HCT116 (cell line): ENCODE measurements around the gene LHX3. TPM values are rescaled to one million over a fixed set of nuclear protein-coding genes. Genes with fewer than 3 reads are reported as not detected.

Experiments used
- ATAC-seq: fragments of 200-7000 bp; cut with Tn5 transposase; 2 replicates; pipeline ENCODE4 v1.9.1; 2020; ENCODE audit warnings: mild to moderate bottlenecking, moderate library complexity
- BruUV-seq: library from RNA; stranded (reverse); fragments of 400-500 nt; replicated peaks from 2 replicates; lab custom pipeline; 2021; lab: Mats Ljungman, UMichigan
- CTCF ChIA-PET: fragments of 300-600 bp; sonication (Branson Sonifier 250); formaldehyde crosslinking; loops from one replicate; lab custom pipeline; 2021; ENCODE audit warnings: antibody characterized with exemption; lab: Charles Lee
- POLR2A ChIA-PET: fragments of 300-600, 350-600 bp; sonication (Branson Sonifier 250); formaldehyde crosslinking; loops from one replicate; lab custom pipeline; 2021; ENCODE audit warnings: antibody characterized with exemption; lab: Charles Lee
- RAD21 ChIA-PET, 2 experiments: fragments of 300-600 bp; sonication (Branson Sonifier 250); formaldehyde crosslinking; loops; one replicate each; lab custom pipeline; 2023; ENCODE audit warnings: low total read pairs in 2 of 2; ENCODE audit not compliant: uncharacterized antibody in 2 of 2, unreplicated experiment in 2 of 2, low non-redundant PET in 1 of 2; lab: Charles Lee
- DNase-seq: peaks from one replicate; pipeline ENCODE4 v3.0.0-alpha.2; 2010; ENCODE audit warnings: low read depth, low spot score
- H2AFZ ChIP-seq: fragments of 200-600 bp; shearing (Covaris generic), sonication (generic); 2 replicates; pipeline ENCODE4 v1.6.1; 2017; ENCODE audit warnings: low read depth, mixed run types, mixed read lengths, antibody characterized with exemption, low read length; ENCODE audit not compliant: poor library complexity, severe bottlenecking
- H3K27ac ChIP-seq: 2 replicates; pipeline ENCODE4 v1.5.1; 2012; ENCODE audit warnings: low read depth, low read length
- H3K27me3 ChIP-seq: fragments of 200-600 bp; sonication (generic); 2 replicates; pipeline ENCODE4 v1.6.1; 2016; ENCODE audit warnings: mixed run types, low read length, mixed read lengths; ENCODE audit not compliant: insufficient read depth
- H3K36me3 ChIP-seq, 2 experiments: fragments of 200-500 bp in 1 of 2; fragments of 200-600 bp in 1 of 2; sonication (Bioruptor generic) in 1 of 2; sonication (generic) in 1 of 2; 2 replicates each; pipeline versions ENCODE4 v1.5.1 to v1.6.1; 2014 to 2016; ENCODE audit warnings: low read length in 2 of 2, inconsistent platforms in 1 of 2, mixed read lengths in 1 of 2, mixed run types in 1 of 2; ENCODE audit not compliant: insufficient read depth in 2 of 2, control insufficient read depth in 1 of 2
- H3K4me1 ChIP-seq, 2 experiments: fragments of 200-600 bp in 1 of 2; sonication (generic) in 1 of 2; 2 replicates each; pipeline versions ENCODE4 v1.5.1 to v1.6.1; 2012 to 2017; ENCODE audit warnings: low read length in 2 of 2, inconsistent platforms in 1 of 2, mild to moderate bottlenecking in 1 of 2, mixed read lengths in 1 of 2, mixed run types in 1 of 2, moderate library complexity in 1 of 2; ENCODE audit not compliant: insufficient read depth in 2 of 2, control insufficient read depth in 1 of 2
- H3K4me2 ChIP-seq: fragments of 200-600 bp; sonication (generic); 2 replicates; pipeline ENCODE4 v1.6.1; 2017; ENCODE audit warnings: mixed run types, low read length, mixed read lengths
- H3K4me3 ChIP-seq, 2 experiments: fragments of 200-600 bp in 1 of 2; sonication (generic) in 1 of 2; replicated peaks in 1 of 2; 2 replicates each; pipeline ENCODE4 v1.5.1; 2011 to 2016; ENCODE audit warnings: low read length in 2 of 2, control low read depth in 1 of 2, low read depth in 1 of 2, mild to moderate bottlenecking in 1 of 2, mixed read lengths in 1 of 2, mixed run types in 1 of 2
- H3K79me2 ChIP-seq: fragments of 200-600 bp; sonication (generic); 2 replicates; pipeline ENCODE4 v1.6.1; 2017; ENCODE audit warnings: mild to moderate bottlenecking, mixed run types, low read length, moderate library complexity, mixed read lengths; ENCODE audit not compliant: insufficient read depth
- H3K9ac ChIP-seq: fragments of 200-600 bp; sonication (generic); 2 replicates; pipeline ENCODE4 v1.6.1; 2016; ENCODE audit warnings: low read length, mixed read lengths
- H3K9me2 ChIP-seq: fragments of 200-600 bp; sonication (generic), shearing (Covaris generic); 2 replicates; pipeline ENCODE4 v1.6.1; 2017; ENCODE audit warnings: mixed run types, mild to moderate bottlenecking, moderate library complexity; ENCODE audit not compliant: insufficient read depth
- H3K9me3 ChIP-seq, 2 experiments: fragments of 200-500 bp in 1 of 2; fragments of 200-600 bp in 1 of 2; sonication (Bioruptor generic) in 1 of 2; sonication (generic) in 1 of 2; 2 replicates each; pipeline ENCODE4 v1.6.1; 2014 to 2017; ENCODE audit warnings: low read length in 2 of 2, mixed read lengths in 2 of 2, inconsistent platforms in 1 of 2, low read depth in 1 of 2, mild to moderate bottlenecking in 1 of 2, mixed run types in 1 of 2, moderate library complexity in 1 of 2; ENCODE audit not compliant: control insufficient read depth in 1 of 2, insufficient read depth in 1 of 2
- H4K20me1 ChIP-seq: fragments of 200-600 bp; sonication (generic), shearing (Covaris generic); 2 replicates; pipeline ENCODE4 v1.6.1; 2017; ENCODE audit warnings: mixed run types, mild to moderate bottlenecking, moderate library complexity; ENCODE audit not compliant: insufficient read depth
- ATF3 ChIP-seq: IDR thresholded peaks from 2 replicates; pipeline ENCODE4 v1.6.1; 2012
- CTCF ChIP-seq, 3 experiments: fragments of 200-600 bp in 1 of 3; sonication (generic) in 1 of 3; IDR thresholded peaks in 2 of 3; conservative IDR thresholded peaks in 1 of 3; 2 replicates each; pipeline ENCODE4 v1.5.1; 2012 to 2017; ENCODE audit warnings: low read depth in 2 of 3, low read length in 2 of 3, antibody characterized with exemption in 1 of 3, borderline replicate concordance in 1 of 3, control low read depth in 1 of 3, mild to moderate bottlenecking in 1 of 3, mixed read lengths in 1 of 3, mixed run types in 1 of 3, moderate library complexity in 1 of 3; ENCODE audit not compliant: insufficient read depth in 1 of 3
- FOSL1 ChIP-seq: IDR thresholded peaks from 2 replicates; pipeline ENCODE4 v1.6.1; 2012; ENCODE audit warnings: low read depth
- JUND ChIP-seq: IDR thresholded peaks from 2 replicates; pipeline ENCODE4 v1.6.1; 2012
- POLR2A ChIP-seq: IDR thresholded peaks from 2 replicates; pipeline ENCODE4 v1.7.0; 2011; ENCODE audit warnings: borderline replicate concordance; ENCODE audit not compliant: insufficient read depth, insufficient read length; ENCODE audit errors: extremely low read depth
- POLR2AphosphoS5 ChIP-seq: IDR thresholded peaks from 2 replicates; pipeline ENCODE4 v1.6.1; 2011; ENCODE audit warnings: mild to moderate bottlenecking, low read depth, low read length, moderate library complexity
- SRF ChIP-seq: IDR thresholded peaks from 2 replicates; pipeline ENCODE4 v1.6.1; 2012; ENCODE audit warnings: low read depth
- TCF7L2 ChIP-seq: IDR thresholded peaks from 2 replicates; pipeline ENCODE4 v1.7.0; 2011; ENCODE audit warnings: borderline replicate concordance, inconsistent platforms; ENCODE audit not compliant: insufficient read depth, insufficient read length; ENCODE audit errors: extremely low read depth
- YY1 ChIP-seq: IDR thresholded peaks from 2 replicates; pipeline ENCODE4 v1.6.1; 2011; ENCODE audit warnings: low read length, low read depth, moderate library complexity, mild to moderate bottlenecking; ENCODE audit not compliant: insufficient replicate concordance; ENCODE audit errors: extremely low read depth
- ZBTB33 ChIP-seq: IDR thresholded peaks from 2 replicates; pipeline ENCODE4 v1.6.1; 2011; ENCODE audit warnings: mild to moderate bottlenecking, low read length, moderate library complexity; ENCODE audit not compliant: insufficient replicate concordance; ENCODE audit errors: extremely low read depth
- ZFX ChIP-seq: fragments of 450-650 bp; IDR thresholded peaks from 2 replicates; pipeline ENCODE4 v1.6.1; 2017
- ZNF274 ChIP-seq: fragments of 200-500 bp; sonication (Bioruptor generic); IDR thresholded peaks from 2 replicates; pipeline ENCODE4 v1.6.1; 2014; ENCODE audit warnings: mild to moderate bottlenecking, low read depth, low read length, inconsistent platforms
- intact Hi-C: fragments of 100-400 bp; cut with micrococcal nuclease; formaldehyde crosslinking; loops from 2 replicates; pipeline ENCODE4 v1.10.0; 2022
- total RNA-seq: library from RNA; stranded (reverse); gene quantifications from one replicate; pipeline ENCODE4 v1.2.1, GENCODE V29; 2021; ENCODE audit not compliant: unreplicated experiment

Gene LHX3
- total RNA-seq, 1 experiment from 2014 or later, result not detected

- Histone ChIP-seq H3K27me3 (no peaks in the 10 kb centered on the region), H3K36me3 (peaks cover 1 to 4% of the 10 kb centered on the region in 2 experiments; a peak in 2 of 4 replicates), H3K27ac (no peak overlapping the region), H3K4me2 (no peak overlapping the region), H3K9me3 (no peaks in the 10 kb centered on the region), H3K79me2 (no peaks in the 10 kb centered on the region), H2AFZ (no peak overlapping the region), H3K4me3 (no peak overlapping the region), H3K9ac (no peak overlapping the region), H3K4me1 (no peaks in the 10 kb centered on the region), H4K20me1 (no peaks in the 10 kb centered on the region), H3K9me2 (no peaks in the 10 kb centered on the region)
- no peak for DNase-seq
- no TSS peak for BruUV-seq
- no peak for ATAC-seq
- ChIA-PET RAD21 (no interaction called here), POLR2A (no interaction called here), CTCF (no interaction called here)
- intact Hi-C loops, result no loop called here
- TF ChIP-seq ZBTB33, result no peak
- no peak for TF ChIP-seq ATF3
- TF ChIP-seq YY1, result no peak
- TF ChIP-seq ZFX, result no peak
- no peak for TF ChIP-seq CTCF (IDR thresholded peaks at IDR 0.05 in 2 of 3, conservative IDR thresholded peaks at IDR 0.05 in 1 of 3; ENCODE audit: borderline replicate concordance in 1 of 3, insufficient read depth in 1 of 3, low read depth in 2 of 3, low read length in 2 of 3)
- TF ChIP-seq ZNF274, result no peak
- TF ChIP-seq FOSL1, result no peak
- no peak for TF ChIP-seq POLR2AphosphoS5
- TF ChIP-seq JUND, result no peak
- TF ChIP-seq TCF7L2, result no peak
- TF ChIP-seq SRF, result no peak
- TF ChIP-seq POLR2A, result no peak
These were observed 2.2 kb downstream of the LHX3 start for GRCh38 chr9:136202454-136203407.
